H1 (cell line): Measurements from ENCODE around the gene SERPINE2. TPM values are rescaled to one million over a fixed set of nuclear protein-coding genes. Genes with fewer than 3 reads are reported as not detected.

ENCODE experiments used
- CHD7 ChIP-seq: fragments of 300-600 bp; sonication (generic); IDR thresholded peaks from 2 replicates; pipeline ENCODE4 v1.7.1; 2012; ENCODE audit warnings: low read length, moderate library complexity, mild to moderate bottlenecking, inconsistent platforms; ENCODE audit not compliant: insufficient replicate concordance
- SIN3A ChIP-seq, 2 experiments: IDR thresholded peaks in 1 of 2; conservative IDR thresholded peaks in 1 of 2; 2 replicates each; pipeline ENCODE4 v1.6.1; 2011 to 2012; ENCODE audit warnings: low read length in 2 of 2, improper control_type of control experiment in 1 of 2, low read depth in 1 of 2, mild to moderate bottlenecking in 1 of 2
- polyA plus RNA-seq, 7 experiments: library from polyadenylated mRNA; depleted of rRNA in 3 of 7; stranded (reverse) in 5 of 7; unstranded in 2 of 7; fragments of >200 nt in 5 of 7; fragments of 200-250 nt in 2 of 7; gene quantifications; 1 replicate in 5 of 7; 2 replicates in 1 of 7; 4 replicates in 1 of 7; pipeline versions ENCODE4 v1.2.1 to v1.2.3, GENCODE V29; 2011 to 2013; ENCODE audit warnings: missing spikeins in 2 of 7, mixed read lengths in 2 of 7
- total RNA-seq: library from RNA; stranded (reverse); fragmentation: NEBNext Ultra II Directional; extraction: Animal tissue kit (Norgen Biotek cat#: 25700); gene quantifications from 2 replicates; pipeline ENCODE4 v1.2.1, GENCODE V29; 2021

The SERPINE2 gene
- total and polyA plus RNA-seq, 2 of the 8 experiments (the other 6 are each of a cell fraction or from before 2014, with no cell fraction given), result 26.2 to 76.0 TPM

- TF ChIP-seq CHD7 (no peak), SIN3A (conservative IDR thresholded peaks at IDR 0.05 in 1 of 2, IDR thresholded peaks at IDR 0.05 in 1 of 2; ENCODE audit: low read depth in 1 of 2, low read length in 2 of 2) (no peak)
These were observed 3.2 kb upstream of the SERPINE2 start (continued) for GRCh38 chr2:224042191-224042696.
